ENCODE results near the gene SPINT2. TPM values are rescaled to one million over a fixed set of nuclear protein-coding genes. Genes with fewer than 3 reads are reported as not detected.

SPINT2 gene
- total RNA-seq, 1 experiment from 2014 or later = not detected

GRCh38 chr19:38291855-38292254 lies 27.5 kb downstream of the SPINT2 start:
- H3K4me1 ChIP-seq (ENCODE audit: insufficient read depth, low read length, poor library complexity, severe bottlenecking) = no peaks in the 10 kb centered on the region
- CTCF ChIA-PET = no interaction called here
- no peaks in the 10 kb centered on the region for H3K36me3 ChIP-seq (ENCODE audit: insufficient read depth, low read length, poor library complexity, severe bottlenecking)
- H3K9me3 ChIP-seq (ENCODE audit: low read depth, low read length, poor library complexity, severe bottlenecking) = no peaks in the 10 kb centered on the region
- POLR2A ChIA-PET (ENCODE audit: low non-redundant PET) = no interaction called here
- DNase-seq (ENCODE audit: low spot score) = no peak
- BruUV-seq (replicated peaks) = no TSS peak
- H3K4me3 ChIP-seq (ENCODE audit: low read depth, low read length, poor library complexity, severe bottlenecking) = no peak overlapping the region
- TF ChIP-seq CTCF (conservative IDR thresholded peaks at IDR 0.05; ENCODE audit: low read depth, low read length) (no peak), EZH2 (IDR thresholded peaks at IDR 0.05; ENCODE audit: borderline replicate concordance, low read depth, low read length, poor library complexity, severe bottlenecking) (no peak)
- intact Hi-C loops (cut with micrococcal nuclease; ENCODE audit: unreplicated experiment) = no loop called here
- H3K27ac ChIP-seq (ENCODE audit: low read depth, low read length, poor library complexity, severe bottlenecking) = no peak overlapping the region
- H3K27me3 ChIP-seq (replicated peaks; ENCODE audit: insufficient read depth, low read depth, low read length, poor library complexity) = no peaks in the 10 kb centered on the region

GRCh38 chr19:38293281-38293680 lies 28.9 kb downstream of the SPINT2 start:
- Histone ChIP-seq H3K4me1 (ENCODE audit: insufficient read depth, low read length, poor library complexity, severe bottlenecking) (no peaks in the 10 kb centered on the region), H3K4me3 (ENCODE audit: low read depth, low read length, poor library complexity, severe bottlenecking) (no peak overlapping the region), H3K36me3 (ENCODE audit: insufficient read depth, low read length, poor library complexity, severe bottlenecking) (no peaks in the 10 kb centered on the region), H3K27me3 (replicated peaks; ENCODE audit: insufficient read depth, low read depth, low read length, poor library complexity) (no peaks in the 10 kb centered on the region), H3K9me3 (ENCODE audit: low read depth, low read length, poor library complexity, severe bottlenecking) (no peaks in the 10 kb centered on the region), H3K27ac (ENCODE audit: low read depth, low read length, poor library complexity, severe bottlenecking) (no peak overlapping the region)
- CTCF ChIA-PET = no interaction called here
- DNase-seq (ENCODE audit: low spot score) = no peak
- POLR2A ChIA-PET (ENCODE audit: low non-redundant PET) = no interaction called here
- BruUV-seq (replicated peaks) = no TSS peak
- no peak for TF ChIP-seq CTCF (conservative IDR thresholded peaks at IDR 0.05; ENCODE audit: low read depth, low read length)
- no peak for TF ChIP-seq EZH2 (IDR thresholded peaks at IDR 0.05; ENCODE audit: borderline replicate concordance, low read depth, low read length, poor library complexity, severe bottlenecking)
- intact Hi-C loops (cut with micrococcal nuclease; ENCODE audit: unreplicated experiment) = no loop called here

- POLR2A ChIA-PET (ENCODE audit: low non-redundant PET) = no interaction called here
- no peak for DNase-seq (ENCODE audit: low spot score)
- no peak for TF ChIP-seq EZH2 (IDR thresholded peaks at IDR 0.05; ENCODE audit: borderline replicate concordance, low read depth, low read length, poor library complexity, severe bottlenecking)
- TF ChIP-seq CTCF (conservative IDR thresholded peaks at IDR 0.05; ENCODE audit: low read depth, low read length) = no peak
Measured at GRCh38 chr19:38294090-38294489, 29.7 kb downstream of the SPINT2 start.

More at GRCh38 chr19:38294090-38294489, 29.7 kb downstream of the SPINT2 start:
- Histone ChIP-seq H3K4me3 (ENCODE audit: low read depth, low read length, poor library complexity, severe bottlenecking) (no peak overlapping the region), H3K27me3 (replicated peaks; ENCODE audit: insufficient read depth, low read depth, low read length, poor library complexity) (no peaks in the 10 kb centered on the region), H3K4me1 (ENCODE audit: insufficient read depth, low read length, poor library complexity, severe bottlenecking) (no peaks in the 10 kb centered on the region), H3K27ac (ENCODE audit: low read depth, low read length, poor library complexity, severe bottlenecking) (no peak overlapping the region), H3K9me3 (ENCODE audit: low read depth, low read length, poor library complexity, severe bottlenecking) (no peaks in the 10 kb centered on the region), H3K36me3 (ENCODE audit: insufficient read depth, low read length, poor library complexity, severe bottlenecking) (no peaks in the 10 kb centered on the region)
- intact Hi-C loops (cut with micrococcal nuclease; ENCODE audit: unreplicated experiment) = no loop called here
- no TSS peak for BruUV-seq (replicated peaks)
- CTCF ChIA-PET = no interaction called here

Data from A673 (cell line).